Tibial nerve (tissue), 4 donors: ENCODE measurements around the gene GANAB.

Experiments
- EP300 ChIP-seq, 2 donors: sonication (generic); formaldehyde crosslinking; IDR thresholded peaks; one replicate each; pipeline ENCODE4 v1.6.1; 2017; ENCODE audit warnings: antibody characterized with exemption in 2 of 2, mild to moderate bottlenecking in 1 of 2
- POLR2A ChIP-seq, 2 donors: fragments of 450-650 bp; IDR thresholded peaks; one replicate each; pipeline ENCODE4 v1.6.1; 2017; ENCODE audit warnings: antibody characterized with exemption in 2 of 2, mild to moderate bottlenecking in 2 of 2, moderate library complexity in 2 of 2
- TF ChIP-seq, protein P1 (sequence below), 5 experiments: fragments of 200-600 bp in 3 of 5; fragments of 450-650 bp in 2 of 5; sonication (generic) in 3 of 5; IDR thresholded peaks; one replicate each; pipeline ENCODE4 v1.5.1; 2016 to 2019; ENCODE audit warnings: antibody characterized with exemption in 5 of 5, mild to moderate bottlenecking in 3 of 5, moderate library complexity in 2 of 5

DNA sequence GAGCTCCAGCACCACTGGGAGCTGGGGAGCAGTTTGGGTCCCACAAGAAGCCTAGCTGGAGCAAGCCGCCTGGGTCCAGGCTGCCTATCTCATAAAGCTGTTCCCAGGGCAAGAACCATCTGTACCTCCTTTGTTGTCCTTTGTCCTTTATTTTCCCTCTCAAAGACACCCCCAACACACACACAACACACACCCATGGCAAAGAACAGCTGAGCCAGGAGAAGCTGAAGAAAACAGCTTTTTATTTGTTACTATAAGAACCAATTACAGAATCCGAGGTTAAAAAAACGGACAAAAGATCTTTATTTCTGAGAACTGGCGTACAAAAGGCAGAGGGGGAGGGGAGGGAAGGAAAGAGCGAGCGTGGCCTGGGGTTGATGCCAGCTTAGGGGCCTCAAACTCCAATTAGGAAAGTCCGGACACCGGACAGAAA lies 53.4 kb downstream of the GANAB start:
- TF ChIP-seq, protein P1, sequence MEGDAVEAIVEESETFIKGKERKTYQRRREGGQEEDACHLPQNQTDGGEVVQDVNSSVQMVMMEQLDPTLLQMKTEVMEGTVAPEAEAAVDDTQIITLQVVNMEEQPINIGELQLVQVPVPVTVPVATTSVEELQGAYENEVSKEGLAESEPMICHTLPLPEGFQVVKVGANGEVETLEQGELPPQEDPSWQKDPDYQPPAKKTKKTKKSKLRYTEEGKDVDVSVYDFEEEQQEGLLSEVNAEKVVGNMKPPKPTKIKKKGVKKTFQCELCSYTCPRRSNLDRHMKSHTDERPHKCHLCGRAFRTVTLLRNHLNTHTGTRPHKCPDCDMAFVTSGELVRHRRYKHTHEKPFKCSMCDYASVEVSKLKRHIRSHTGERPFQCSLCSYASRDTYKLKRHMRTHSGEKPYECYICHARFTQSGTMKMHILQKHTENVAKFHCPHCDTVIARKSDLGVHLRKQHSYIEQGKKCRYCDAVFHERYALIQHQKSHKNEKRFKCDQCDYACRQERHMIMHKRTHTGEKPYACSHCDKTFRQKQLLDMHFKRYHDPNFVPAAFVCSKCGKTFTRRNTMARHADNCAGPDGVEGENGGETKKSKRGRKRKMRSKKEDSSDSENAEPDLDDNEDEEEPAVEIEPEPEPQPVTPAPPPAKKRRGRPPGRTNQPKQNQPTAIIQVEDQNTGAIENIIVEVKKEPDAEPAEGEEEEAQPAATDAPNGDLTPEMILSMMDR (IDR thresholded peaks at IDR 0.05): no peak
- peak; percentile 48 to 80 for TF ChIP-seq EP300 (IDR thresholded peaks at IDR 0.05)
- TF ChIP-seq POLR2A (IDR thresholded peaks at IDR 0.05): peak in 1 of 2 donors; percentile 47
